ENCODE measurements around the gene PLPP4. TPM values are rescaled to one million over a fixed set of nuclear protein-coding genes. Genes with fewer than 3 reads are reported as not detected.

The PLPP4 gene
- total and polyA plus RNA-seq, 2 donors (not counting 3 experiments of a cell fraction or from before 2014, with no cell fraction given): 15.5 to 36.4 TPM

DNA sequence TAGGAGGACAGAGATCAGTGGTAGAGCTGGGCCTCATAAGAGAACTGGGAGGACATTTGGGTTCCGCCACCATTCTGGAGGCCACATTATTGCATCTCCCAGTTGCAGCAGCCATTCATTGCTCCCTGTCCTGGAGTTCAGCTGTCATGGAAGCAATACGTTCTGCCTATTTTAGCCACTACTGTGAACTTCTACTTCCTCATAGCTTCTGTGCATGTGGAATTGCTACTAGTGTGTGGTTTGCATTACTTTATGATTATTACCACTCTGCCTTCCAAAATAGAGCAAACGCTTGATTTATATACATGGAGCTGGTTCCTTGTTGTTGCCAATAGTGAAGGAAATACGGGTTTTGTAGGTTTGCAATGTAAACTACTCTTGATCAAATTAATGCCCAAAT lies 47.2 kb upstream of the PLPP4 start:
- no TSS peak for BruUV-seq (replicated peaks)
- dilution Hi-C loops (cut with MboI; ENCODE audit: extremely low pct_ligation_motif_present, low sequenced_read_pairs): no loop called here
- CTCF ChIA-PET: interaction anchor here (1.2 to 1.3 kb wide), 2 partner anchors 10 to 14 kb away, joined by 3 to 4 read pairs; no protein-coding TSS in a partner anchor

More for the DNA sequence above, 47.2 kb upstream of the PLPP4 start:
- H3K4me1 ChIP-seq (ENCODE audit: control insufficient read depth, extremely low read depth, insufficient read depth, low read length): no peaks in the 10 kb centered on the region
- POLR2A ChIA-PET: no interaction called here
- DNase-seq (ENCODE audit: low read depth, low spot score): no peak
- no peak for TF ChIP-seq EZH2 (IDR thresholded peaks at IDR 0.05; ENCODE audit: borderline replicate concordance, low read depth, low read length, severe bottlenecking)
- TF ChIP-seq FOS (IDR thresholded peaks at IDR 0.05; ENCODE audit: borderline replicate concordance, insufficient read depth, low read length): no peak
- no peak for TF ChIP-seq GATA2 (IDR thresholded peaks at IDR 0.05; ENCODE audit: insufficient read depth, insufficient read length, low read depth, low read length)
- TF ChIP-seq, protein P1, sequence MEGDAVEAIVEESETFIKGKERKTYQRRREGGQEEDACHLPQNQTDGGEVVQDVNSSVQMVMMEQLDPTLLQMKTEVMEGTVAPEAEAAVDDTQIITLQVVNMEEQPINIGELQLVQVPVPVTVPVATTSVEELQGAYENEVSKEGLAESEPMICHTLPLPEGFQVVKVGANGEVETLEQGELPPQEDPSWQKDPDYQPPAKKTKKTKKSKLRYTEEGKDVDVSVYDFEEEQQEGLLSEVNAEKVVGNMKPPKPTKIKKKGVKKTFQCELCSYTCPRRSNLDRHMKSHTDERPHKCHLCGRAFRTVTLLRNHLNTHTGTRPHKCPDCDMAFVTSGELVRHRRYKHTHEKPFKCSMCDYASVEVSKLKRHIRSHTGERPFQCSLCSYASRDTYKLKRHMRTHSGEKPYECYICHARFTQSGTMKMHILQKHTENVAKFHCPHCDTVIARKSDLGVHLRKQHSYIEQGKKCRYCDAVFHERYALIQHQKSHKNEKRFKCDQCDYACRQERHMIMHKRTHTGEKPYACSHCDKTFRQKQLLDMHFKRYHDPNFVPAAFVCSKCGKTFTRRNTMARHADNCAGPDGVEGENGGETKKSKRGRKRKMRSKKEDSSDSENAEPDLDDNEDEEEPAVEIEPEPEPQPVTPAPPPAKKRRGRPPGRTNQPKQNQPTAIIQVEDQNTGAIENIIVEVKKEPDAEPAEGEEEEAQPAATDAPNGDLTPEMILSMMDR (IDR thresholded peaks at IDR 0.05; ENCODE audit: extremely low read depth in 1 of 2, insufficient read depth in 1 of 2, low read depth in 1 of 2, low read length in 2 of 2): no peak
- TF ChIP-seq POLR2AphosphoS5 (IDR thresholded peaks at IDR 0.05; ENCODE audit: insufficient read depth, low read depth, low read length): no peak
- TF ChIP-seq POLR2A (IDR thresholded peaks at IDR 0.05; ENCODE audit: low read depth, low read length): no peak
- TF ChIP-seq MYC (IDR thresholded peaks at IDR 0.05; ENCODE audit: low read depth, low read length): no peak
- TF ChIP-seq MAX (IDR thresholded peaks at IDR 0.05; ENCODE audit: insufficient read depth, insufficient read length): no peak
- TF ChIP-seq JUN (IDR thresholded peaks at IDR 0.05; ENCODE audit: borderline replicate concordance, insufficient read depth, insufficient read length, low read depth): no peak
- H3K27me3 ChIP-seq (ENCODE audit: control insufficient read depth in 2 of 2, insufficient read depth in 2 of 2, low read length in 2 of 2): no peaks in the 10 kb centered on the region
- H3K9ac ChIP-seq (replicated peaks; ENCODE audit: extremely low read depth, insufficient read depth, low read length): no peak overlapping the region
- no peaks in the 10 kb centered on the region for H3K9me1 ChIP-seq (replicated peaks; ENCODE audit: control insufficient read depth, extremely low read depth, insufficient read depth, low read length)
- FAIRE-seq: no peak
- H3K9me3 ChIP-seq (replicated peaks; ENCODE audit: control insufficient read depth, insufficient read depth, low read length): no peaks in the 10 kb centered on the region
- H2AFZ ChIP-seq (ENCODE audit: low read depth, low read length): no peak overlapping the region
- H3K79me2 ChIP-seq (ENCODE audit: control insufficient read depth, insufficient read depth, low read length): no peaks in the 10 kb centered on the region
- H3K27ac ChIP-seq (ENCODE audit: insufficient read depth, low read depth, low read length): no peak overlapping the region
- H3K36me3 ChIP-seq (ENCODE audit: control insufficient read depth in 2 of 2, extremely low read depth in 1 of 2, insufficient read depth in 2 of 2, low read length in 2 of 2): no peaks in the 10 kb centered on the region
- no peaks in the 10 kb centered on the region for H4K20me1 ChIP-seq (replicated peaks; ENCODE audit: control insufficient read depth, extremely low read depth, insufficient read depth, low read length)
- no peak overlapping the region for H3K4me3 ChIP-seq (replicated peaks in 1 of 3; ENCODE audit: insufficient read depth in 1 of 3, low read depth in 1 of 3, low read length in 3 of 3)
- no peak overlapping the region for H3K4me2 ChIP-seq (ENCODE audit: insufficient read depth, low read length)
- intact Hi-C loops (cut with micrococcal nuclease): no loop called here
